Measurements from ENCODE around the gene SLFN14.
"Not testable (repeated sequence)": the region's sequence is repeated elsewhere in the genome, so short reads cannot be mapped to it uniquely, and the experiment has no call there.

The SLFN14 gene

DNA sequence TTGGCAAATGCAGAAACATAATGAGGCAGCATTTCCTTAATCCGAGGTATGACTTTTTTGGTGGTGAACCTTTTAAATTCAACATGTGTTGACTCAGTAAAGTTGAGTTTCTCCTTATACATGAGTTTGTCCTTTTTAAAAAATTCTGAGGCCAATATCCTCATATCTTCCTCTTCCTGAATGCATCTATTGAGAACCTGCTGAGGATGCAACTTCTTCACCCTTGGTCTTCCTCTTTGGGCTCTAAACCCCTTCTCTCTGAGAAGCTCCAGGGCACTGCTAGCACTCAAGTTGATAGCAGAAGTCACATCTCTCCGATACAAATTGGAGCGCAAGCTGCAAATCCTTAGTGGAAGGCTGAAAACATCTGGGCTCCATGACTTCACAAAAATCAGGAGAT lies 3.3 kb downstream of the SLFN14 start:
- DNase-seq, result no peak

DNA sequence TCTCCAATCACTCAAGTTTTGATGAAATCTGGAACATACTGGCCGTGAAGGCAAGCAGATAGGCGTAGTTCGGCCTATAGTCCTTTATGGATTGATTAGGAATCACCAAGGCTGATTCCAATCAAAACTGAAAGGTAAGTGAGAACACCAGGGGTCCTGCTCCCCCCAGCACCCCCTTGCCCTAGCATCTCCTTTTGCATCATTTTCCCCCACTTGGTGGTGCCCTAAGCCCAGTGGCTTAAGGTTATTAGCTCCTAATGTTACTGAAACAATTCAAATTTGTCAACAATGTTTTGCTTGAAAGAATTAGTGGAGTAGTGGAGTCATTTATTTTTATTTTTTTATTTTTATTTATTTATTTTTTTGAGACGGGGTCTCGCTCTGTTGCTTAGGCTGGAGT lies 4.9 kb downstream of the SLFN14 start:
- DNase-seq, result peak; percentile 71

DNA sequence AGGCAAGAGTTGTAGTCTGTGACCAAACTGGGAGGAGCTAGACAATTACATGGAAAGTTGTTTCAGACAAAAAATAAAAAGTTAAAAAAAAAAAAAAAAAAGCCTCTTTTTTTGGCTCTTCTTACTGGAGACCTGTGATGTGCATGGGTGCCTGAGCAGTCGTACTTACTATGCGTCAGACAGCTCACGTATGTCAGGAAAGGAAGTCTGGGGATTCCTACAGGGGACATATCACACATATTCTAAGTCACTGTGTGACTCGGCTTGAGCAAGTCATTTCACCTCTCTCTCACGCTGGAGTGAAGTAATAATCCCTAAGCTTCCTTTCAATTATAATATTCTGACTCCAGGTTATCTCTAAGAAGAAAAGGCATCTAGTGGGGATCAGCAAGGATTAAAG lies 6.0 kb downstream of the SLFN14 start:
- no peak for DNase-seq

DNA sequence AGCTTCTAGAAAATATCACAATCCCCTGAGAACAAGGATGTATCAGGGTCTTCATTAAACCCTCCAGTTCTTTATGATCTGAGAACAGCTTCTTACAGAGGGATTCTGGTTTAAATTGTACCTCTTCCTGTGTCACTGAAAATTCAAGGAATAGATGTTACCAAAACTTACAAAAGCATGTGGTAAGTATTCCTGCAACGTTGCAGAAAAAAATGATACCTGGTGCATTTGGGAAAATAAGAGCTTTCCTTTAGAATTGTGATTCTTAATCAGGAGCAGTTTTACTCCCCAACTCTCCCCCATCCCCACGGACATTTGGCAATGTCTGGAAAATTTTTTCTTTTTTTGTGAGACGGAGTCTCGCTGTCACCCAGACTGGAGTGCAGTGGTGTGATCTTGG lies 7.3 kb downstream of the SLFN14 start:
- no peak for DNase-seq

DNA sequence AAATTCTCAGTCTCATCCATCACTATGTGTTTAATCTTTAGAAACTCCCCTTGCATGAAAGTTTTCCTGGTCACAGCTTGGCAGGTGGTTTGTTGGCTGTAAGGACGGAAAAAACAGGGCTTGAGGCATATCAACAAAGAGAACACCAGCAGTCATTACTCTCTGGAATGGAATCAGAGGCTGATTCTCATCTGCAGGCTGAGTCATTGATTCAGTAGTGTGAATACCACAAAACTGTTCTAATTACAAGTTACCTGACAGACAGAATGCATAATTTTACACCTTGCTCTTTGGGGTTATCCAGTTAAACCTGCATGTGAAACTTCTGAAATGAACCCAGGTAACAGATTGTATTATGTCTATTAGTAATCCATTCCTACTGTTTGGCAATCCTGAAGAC lies 11.6 kb downstream of the SLFN14 start:
- DNase-seq, result no peak

DNA sequence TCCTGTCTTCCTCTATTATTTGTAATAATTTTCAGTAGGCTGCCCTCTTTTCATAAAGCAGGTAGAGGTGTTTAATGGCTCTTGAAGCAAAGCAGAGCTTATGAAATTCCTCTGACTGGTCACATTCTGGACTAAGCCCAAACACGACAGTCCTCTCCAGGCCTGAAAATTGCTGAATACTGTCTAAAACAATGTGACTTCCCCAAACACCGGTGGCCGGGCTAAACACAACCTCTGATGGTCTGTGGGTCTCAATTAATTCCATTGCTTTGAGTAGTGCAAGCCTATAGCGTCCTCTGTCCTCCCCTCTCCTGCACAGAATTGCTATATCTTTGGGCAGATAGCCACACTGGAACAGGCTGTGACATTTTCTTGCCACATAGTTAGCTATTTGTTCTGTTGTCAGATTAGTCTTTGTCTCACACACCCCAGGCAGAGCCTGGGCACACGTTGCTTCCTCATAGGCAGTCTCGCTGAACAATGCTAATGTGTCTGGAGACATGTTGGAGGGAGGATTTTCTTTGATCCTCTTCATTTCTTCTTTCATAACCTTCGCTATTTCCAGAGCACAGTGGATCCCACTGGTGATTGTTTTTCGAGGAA lies 12.3 kb downstream of the SLFN14 start:
- DNase-seq, result no peak

DNA sequence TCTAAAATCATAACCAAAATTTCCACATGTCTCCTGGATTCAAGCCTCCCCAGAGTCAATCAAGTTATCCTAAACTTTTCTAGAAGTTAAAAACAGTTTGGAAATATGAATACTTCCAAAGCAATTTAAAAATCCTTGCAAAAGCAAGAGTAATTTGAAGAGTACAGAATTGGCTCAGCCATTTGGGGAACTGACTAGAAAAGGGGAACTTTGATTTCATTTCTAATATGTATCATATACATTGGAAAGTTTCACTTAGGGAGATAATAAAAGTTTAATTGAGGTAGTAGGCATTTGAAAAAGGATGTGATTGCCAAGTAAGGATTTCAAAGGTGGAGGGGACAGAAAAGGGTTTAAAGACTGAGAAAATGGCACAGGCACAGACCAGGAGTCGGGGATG lies 14.1 kb downstream of the SLFN14 start:
- no peak for DNase-seq

DNA sequence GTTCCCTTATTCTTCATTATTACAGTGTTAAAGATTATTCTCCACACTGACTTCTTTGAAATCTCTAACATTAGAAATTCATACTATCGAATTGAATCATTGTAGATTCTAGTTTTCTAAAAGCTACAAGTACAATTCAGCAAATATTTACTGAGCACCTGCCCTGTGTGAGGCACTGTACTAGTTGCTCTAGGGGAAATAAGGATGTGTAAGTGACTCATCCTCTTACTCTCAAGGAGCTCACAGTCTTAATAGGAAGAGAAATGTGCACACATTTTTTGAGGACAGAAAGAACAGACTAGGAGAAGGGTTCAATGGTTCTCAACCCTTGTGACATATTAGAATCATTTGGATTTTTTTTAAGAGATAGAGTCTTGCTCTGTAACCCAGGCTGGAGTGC lies 15.5 kb downstream of the SLFN14 start:
- no peak for DNase-seq

DNA sequence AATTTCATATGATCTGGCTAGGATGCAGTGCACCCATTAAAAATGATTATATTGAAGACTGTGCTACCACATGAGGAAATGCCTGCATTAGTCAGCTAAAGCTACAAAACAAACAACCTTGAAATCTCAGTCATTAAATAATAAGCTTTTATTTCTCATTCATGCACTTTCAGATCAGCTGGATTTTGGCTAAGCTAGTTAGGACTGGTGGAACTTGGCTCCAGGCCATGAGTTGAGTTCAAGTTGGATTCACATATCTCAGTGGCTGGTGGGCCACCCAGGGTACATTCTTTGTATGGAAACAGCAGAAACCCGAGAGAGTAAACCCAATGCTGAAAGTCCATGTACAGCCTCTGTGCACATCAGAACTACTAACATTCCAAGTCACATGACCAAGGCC lies 16.8 kb downstream of the SLFN14 start:
- no peak for DNase-seq

DNA sequence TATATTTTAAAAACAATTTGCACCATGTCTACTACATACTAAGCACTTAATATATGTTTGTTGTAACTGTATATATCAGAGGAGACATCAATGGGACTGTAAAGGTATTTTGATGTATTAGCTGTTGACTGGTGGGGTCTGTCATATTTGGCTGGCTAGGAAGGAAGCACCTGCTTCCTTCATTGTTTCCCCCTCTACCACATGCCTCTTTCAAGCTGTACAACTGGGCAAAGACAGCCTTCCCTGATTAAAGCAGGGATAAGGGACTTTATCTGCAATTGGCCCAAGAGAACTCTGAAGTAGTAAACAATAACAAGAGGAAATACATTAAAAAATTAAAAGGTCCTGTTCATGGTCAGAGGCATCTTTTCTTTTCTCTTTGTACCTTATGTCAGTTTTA lies 17.6 kb downstream of the SLFN14 start:
- DNase-seq, result peak; percentile 47

DNA sequence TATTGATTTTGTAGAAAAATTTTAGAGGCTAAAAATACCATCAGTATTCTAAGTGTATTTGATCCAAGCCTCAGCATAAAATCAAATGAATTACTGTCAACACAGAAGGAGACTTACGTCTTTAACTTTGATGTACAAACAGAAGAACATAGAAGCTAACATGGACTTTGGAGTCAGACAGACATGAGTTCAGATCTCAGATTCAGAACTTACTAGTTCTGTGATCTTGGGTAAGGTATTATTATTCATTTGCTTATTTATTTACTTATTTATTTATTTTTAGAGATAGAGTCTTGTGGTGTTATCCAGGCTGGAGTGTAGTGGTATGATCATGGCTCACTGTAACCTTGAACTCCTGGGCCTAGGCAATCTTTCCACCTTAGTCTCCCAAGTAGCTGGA lies 19.2 kb downstream of the SLFN14 start:
- DNase-seq, result no peak

DNA sequence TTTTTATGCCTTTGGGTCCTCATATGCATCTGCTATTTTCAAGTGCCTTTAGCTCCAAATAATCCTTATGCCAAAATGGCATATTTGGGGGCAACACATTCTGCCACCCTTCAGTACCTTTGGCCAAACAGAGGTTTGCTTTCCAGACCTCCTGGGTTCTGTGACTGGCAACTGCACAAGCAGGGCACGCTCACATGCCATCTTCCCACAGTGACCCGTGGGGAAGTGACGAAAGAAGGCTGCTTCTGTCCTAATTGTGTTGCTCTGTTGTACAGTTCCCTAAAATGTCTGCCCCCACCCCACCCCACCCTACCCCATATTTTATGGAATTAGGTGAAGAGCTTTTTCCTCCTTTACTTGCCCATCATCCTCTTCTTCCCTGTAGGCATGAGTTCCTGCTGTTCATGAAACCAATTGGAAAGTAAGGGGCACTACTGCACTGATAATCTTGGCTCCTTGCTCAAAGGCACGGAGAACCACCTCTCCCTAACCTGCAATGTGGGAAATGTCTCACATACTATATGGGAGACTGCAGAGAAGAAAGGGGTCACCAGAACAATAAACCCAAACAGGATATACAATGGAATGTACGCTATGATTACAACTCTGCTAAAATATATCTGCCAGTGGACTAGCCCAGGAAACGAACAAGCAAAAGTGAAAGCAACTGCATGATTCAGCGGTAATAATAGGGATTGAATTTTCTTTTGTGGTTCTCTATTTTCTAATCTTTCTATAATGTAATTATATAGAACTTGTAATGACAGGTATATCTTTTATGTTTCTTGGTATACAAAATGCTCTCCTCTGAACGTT lies 19.8 kb downstream of the SLFN14 start:
- peak; percentile 77 for DNase-seq

DNA sequence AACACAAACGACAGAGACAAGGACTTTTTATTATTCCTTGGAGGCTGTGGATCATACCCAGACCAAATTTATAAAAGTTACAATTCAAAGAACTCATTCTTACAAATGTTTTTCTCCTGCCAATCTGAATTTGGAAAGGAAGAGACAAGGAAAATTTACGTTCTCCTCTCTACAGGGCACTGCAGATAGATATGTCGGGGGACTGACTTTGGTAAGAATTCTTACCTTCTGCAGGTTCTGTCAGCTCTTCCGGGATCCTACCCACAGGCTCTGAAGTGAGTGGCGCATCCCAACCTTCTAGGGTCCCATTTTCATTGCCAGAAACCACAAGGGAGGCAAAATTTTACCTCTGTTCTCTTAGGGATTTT lies 21.0 kb downstream of the SLFN14 start:
- DNase-seq, result no peak

DNA sequence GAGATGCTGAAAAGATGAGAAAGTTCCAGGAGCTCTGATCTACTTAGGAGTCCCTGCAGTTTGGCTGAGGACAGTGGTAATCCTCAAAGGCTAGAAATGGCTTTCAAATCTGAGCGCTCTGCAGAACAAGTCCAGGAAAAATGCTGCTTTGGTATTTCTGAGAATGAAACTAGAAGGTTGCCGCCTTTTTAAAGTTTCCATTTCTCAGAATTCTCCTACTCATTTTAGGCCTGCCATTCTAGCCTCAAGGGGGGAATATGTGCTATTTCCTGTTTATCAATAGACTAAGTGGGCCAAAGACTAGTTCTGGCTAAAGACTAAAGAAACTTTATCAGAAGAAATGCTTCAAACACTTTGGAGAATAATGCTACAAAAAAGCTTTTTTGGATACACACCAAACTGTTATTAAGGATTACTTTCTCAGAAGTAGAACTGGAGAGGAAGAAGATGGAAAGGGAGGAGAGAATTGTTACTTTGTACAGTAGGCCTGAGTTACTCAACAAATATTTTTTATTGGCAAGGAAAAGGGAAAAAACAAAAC lies 22.9 kb downstream of the SLFN14 start, which contains the start of gene SLFN12L:
TSS of gene SLFN12L (minus strand) at position 78 of the 541 bp plus-strand sequence. CDS start 15,314 bp downstream, outside the sequence.
- peak; percentile 67 for DNase-seq

DNA sequence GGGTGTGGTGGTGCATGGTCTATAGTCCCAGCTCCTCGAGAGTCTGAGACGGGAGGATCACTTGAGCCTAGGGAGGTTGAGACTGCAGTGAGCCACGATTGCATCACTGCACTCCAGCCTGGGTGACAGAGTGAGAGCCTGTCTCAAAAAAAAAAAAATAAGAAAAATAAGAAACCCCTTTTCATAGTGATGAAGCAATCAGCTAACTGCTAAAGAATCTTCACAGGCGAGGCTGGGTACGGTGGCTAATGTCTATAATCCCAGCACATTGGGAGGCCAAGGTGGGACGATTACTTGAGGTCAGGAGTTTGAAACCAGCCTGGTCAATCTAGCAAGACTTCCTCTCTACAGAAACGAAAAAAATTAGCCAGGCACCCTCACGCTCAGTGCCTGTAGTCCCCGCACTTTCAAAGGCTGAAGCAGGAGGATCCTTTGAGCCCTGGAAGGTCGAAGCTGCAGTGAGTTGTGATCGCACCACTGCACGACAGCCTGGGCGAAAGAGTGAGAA lies 23.9 kb downstream of the SLFN14 start:
- peak; percentile 39 for DNase-seq

DNA sequence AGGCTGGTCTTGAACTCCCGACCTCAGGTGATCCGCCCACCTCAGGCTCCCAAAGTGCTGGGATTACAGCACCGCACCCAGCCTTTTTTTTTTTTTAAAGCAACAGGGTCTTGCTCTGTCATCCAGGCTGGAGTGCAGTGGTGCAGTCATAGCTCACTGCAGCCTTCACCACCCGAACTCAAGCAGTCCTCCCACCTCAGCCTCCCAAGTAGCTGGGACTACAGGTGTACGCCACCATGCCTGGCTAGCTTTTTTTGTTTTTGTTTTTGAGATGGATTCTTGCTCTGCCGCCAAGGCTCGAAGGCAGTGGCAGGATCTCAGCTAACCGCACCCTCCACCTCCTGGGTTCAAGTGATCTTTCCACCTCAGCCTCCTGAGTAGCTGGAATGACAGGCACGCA lies 25.2 kb downstream of the SLFN14 start:
- not testable (repeated sequence) for DNase-seq

DNA sequence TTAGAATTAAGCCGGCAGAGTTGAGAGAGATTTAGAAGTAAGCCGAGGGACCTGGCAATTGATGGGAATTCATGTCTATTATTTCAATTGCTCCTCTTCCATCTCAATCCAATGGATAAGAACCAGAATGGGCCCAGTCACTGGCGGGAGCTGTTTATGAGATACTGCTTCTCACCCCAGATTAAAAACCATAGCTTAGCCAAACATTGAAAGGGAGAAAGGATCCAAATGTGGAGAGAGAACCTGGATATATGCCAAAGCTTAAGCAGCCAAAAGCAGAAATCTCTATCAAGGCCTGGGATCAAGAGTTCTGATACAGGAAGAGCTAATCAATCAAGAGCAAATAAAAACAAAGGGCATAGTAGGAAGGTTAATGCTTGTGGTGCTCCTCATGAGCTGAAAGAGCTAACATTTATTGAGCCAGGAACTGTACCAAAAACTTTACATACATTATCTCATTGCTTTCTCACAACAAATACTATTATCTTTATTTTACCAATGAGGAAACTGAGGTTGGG lies 26.0 kb downstream of the SLFN14 start:
- DNase-seq, result no peak

DNA sequence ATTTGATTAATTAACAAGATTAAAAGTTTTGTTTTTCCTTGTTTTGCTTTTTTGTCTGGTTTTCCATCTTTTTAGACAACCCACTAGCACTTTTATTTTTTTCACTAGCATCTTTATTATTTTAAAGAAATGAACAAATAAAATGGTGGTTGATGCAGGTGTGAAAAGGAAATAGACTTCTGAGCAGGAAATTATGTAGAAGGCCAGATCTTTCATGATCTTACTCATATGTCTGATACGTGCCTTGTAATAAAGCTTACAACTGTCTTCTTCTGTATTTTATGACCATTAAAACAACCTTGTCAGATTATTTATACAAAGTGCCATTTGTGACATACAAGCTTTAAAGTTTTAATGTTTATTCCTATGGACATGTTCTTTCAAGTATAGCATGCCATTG lies 29.5 kb downstream of the SLFN14 start:
- DNase-seq, result no peak

DNA sequence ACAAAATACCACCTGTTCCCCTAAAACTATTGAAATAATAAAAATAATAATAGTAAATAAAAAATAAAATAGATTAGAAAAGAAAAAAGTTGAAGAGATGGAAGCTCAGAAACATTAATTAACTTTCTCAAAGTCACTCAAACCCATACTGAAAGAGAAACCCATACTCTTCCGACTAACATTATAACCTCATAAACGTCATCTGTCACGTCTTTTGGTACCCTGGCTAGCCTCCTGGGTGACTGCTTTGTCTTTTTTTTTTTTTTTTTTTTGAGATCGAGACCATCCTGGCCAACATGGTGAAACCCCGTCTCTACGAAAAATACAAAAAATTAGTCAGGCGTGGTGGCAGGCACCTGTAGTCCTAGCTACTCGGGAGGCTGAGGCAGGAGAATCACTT lies 30.8 kb downstream of the SLFN14 start:
- DNase-seq, result no peak

DNA sequence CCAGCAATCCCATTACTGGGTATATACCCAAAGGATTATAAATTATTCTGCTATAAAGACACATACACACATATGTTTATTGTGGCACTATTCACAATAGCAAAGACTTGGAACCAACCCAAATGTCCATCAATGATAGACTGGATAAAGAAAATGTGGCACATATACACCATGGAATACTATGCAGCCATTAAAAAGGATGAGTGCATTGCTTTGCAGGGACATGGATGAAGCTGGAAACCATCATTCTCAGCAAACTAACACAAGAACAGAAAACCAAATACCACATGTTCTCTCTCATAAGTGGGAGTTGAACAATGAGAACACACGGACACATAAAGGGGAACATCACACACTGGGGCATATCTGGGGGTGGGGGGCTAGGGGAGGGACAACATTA lies 31.3 kb downstream of the SLFN14 start:
- DNase-seq, result not testable (repeated sequence)

DNA sequence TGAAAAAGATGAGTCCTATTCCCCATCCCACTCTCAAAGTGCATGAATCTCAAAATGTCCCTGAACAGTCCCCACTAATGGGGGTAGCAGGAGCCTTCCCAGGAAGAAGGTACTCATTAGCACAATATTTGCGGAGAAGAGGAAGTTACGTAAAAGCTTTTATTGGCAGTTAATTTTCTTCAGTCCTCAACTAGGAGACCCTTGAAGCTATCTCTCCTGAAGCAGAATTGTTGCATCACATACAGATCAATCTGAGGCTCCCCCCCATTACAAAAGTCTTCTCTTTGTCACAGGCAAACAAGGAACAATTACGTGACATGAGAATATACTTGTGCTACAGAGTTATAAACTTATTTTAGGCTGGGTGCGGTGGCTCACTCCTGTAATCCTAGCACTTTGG lies 37.3 kb downstream of the SLFN14 start:
- peak; percentile 43 for DNase-seq

DNA sequence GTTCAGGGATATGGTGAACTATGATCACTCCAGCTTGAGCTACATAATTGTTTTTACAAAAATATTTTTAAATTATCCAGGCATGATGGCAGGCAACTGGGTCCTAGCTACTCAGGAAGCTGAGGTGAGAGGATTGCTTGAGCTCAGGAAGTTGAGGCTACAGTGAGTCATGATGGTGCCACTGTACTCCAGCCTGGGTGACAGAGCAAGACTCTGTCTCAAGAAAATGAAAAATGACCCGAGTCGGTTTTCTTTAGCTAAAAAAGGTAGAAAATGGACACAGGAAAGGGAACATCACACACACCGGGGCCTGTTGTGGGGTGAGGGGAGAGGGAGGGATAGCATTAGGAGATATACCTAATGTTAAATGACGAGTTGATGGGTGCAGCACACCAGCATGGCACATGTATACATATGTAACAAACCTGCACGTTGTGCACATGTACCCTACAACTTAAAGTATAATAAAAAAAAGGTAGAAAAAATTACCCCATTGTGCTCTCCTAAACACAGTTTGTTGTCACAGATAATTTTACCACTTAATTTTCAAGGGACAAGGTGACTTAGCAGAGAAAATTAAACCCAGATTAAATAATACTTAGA lies 38.9 kb downstream of the SLFN14 start:
- DNase-seq, result peak; percentile 77

DNA sequence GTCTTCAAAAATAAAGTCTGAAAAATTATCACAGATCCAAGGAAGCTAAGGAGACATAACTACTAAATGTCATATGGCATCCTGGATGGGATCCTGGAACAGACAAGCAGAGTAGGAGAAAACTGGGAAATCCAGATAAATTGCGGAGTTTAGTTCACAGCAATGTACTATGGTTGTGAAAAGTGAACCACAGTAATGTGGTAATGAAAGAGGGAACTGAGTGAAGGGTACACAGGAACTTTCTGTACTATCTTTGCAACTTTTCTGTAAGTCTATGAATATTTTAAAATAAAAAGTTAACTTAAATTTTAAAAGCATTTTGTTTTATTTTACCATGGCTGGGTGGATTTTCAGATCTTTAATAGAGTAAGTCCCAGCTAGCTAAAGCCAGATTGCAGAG lies 39.5 kb downstream of the SLFN14 start:
- DNase-seq, result peak; percentile 30

Data from hematopoietic multipotent progenitor cell treated with erythropoietin and hydrocortisone succinate and interleukin-3 and kit ligand, for 4 days (in vitro differentiated cells).